ENCODE measurements around the gene MUC3A. TPM values are rescaled to one million over a fixed set of nuclear protein-coding genes. Genes with fewer than 3 reads are reported as not detected.

The MUC3A gene
- total RNA-seq, 1 donor from 2014 or later = not detected

DNA sequence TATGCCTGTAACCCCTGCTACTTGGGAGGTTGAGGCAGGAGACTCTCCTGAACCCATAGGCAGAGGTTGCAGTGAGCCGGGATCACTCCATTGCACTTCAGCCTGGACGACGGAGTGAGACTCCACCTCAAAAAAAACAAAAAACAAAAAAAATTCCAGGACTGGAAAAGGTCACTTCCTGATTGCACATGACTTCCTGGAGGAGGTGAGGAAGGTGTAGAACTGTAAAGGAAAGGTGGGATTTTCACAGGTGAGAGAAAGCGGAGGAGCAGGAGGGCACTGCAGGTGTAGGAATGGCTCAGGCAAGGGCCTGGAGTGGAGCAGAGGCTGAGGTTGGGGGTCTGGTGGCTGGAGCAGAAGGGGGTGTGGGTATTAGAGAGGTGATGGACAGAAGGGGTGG lies 3.2 kb upstream of the MUC3A start:
- no peak for DNase-seq

- no peak for DNase-seq
These were observed 2.5 kb upstream of the MUC3A start for GRCh38 chr7:100946766-100947365.

DNA sequence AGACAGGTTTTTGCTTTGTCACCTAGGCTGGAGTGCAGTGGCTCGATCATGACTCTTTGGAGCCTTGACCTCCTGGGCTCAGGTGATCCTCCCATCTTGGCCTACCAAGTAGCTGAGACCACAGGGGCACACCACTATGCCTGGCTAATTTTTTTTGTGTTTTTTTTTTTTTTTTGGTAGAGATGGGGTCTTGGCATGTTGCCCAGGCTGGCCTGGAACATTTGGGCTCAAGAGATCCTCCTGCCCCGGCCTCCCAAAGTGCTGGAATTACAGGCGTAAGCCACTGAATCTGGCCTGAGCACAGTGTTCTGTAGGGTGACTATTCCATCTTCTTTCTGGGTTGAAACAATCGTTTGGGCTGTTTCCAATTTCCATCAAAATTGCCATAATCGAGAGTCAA lies 1.5 kb upstream of the MUC3A start:
- DNase-seq = no peak

DNA sequence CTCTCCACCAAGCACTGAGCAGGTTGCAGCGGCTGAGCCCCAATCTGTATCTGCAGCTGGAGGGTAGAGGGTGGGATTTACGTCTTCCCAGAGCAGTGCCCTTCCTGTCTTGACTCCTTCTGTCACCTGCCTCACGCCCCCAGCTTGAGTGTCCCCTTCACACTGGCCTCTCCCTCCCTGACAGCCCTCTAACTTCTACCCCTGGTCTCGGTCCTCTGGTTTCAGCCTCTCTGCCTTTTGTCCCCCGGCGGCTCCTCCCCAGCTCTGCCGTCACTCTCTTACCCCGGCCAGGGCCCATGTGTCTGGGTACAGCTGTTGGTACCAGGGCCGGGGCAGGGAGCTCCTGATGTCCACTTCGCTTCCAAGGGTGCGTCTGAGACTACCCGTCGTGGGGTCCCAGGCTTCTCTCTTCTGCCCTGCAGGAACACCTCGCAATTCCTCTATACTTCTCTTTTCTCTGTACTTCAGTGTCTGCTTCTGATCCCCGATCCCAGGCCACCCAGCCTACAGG lies 654 bp downstream of the MUC3A start:
- DNase-seq = no peak

DNA sequence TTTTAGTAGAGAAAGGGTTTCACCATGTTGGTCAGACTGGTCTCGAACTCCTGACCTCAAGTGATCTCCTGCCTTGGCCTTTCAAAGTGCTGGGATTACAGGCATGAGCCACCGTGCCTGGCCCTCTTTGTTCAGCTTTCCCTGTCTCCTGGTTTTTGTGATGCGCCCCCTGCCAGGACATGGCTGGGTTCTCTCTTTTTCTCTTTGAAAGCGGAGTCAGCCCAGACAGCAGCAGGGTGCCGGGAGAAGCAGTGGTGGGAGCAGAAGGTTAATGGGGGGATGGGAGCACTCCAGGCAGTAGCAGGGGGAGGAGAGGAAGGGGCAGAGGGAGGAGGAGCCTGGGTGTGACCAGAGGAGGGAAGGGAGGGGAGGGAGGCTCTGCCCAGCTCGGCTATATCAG lies 1.8 kb downstream of the MUC3A start:
- DNase-seq = no peak

DNA sequence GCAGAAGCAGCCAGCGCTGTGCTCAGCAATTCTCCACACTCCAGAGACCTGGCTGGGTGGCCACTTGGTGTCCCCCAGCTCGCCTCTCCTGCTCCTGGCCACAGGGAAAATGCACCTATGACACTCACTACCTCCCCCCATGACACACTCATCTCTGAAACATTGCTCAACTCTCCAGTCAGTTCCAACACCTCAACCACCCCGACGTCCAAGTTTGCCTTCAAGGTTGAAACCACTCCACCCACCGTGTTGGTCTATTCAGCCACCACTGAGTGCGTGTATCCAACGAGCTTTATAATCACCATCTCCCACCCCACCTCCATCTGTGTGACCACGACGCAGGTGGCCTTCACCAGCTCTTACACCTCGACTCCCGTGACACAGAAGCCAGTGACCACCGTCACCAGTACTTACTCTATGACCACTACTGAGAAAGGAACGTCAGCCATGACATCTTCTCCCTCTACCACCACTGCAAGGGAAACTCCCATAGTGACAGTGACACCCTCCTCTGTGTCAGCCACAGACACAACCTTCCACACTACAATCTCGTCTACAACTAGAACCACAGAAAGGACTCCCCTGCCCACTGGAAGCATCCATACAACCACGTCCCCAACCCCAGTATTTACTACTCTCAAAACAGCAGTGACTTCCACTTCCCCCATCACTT lies 2.7 kb downstream of the MUC3A start:
- no peak for DNase-seq

GRCh38 chr7:100952641-100953040 lies 3.3 kb downstream of the MUC3A start:
- no peak for DNase-seq

DNA sequence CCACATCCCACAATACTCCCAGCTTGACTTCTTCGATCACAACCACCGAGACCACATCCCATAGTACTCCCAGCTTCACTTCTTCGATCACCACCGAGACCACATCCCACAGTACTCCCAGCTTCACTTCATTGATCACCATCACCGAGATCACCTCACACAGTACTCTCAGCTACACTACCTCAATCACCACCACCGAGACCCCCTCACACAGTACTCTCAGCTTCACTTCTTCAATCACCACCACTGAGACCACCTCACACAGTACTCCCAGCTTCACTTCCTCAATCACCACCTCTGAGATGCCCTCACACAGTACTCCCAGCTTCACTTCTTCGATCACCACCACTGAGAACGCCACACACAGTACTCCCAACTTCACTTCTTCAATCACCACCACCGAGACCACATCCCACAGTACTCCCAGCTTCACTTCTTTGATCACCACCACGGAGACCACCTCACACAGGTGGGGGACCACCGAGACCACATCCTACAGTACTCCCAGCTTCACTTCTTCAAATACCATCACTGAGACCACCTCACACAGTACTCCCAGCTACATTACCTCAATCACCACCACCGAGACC lies 8.6 kb downstream of the MUC3A start:
- DNase-seq = no peak

GRCh38 chr7:100959894-100960293 lies 10.6 kb downstream of the MUC3A start:
- no peak for DNase-seq

GRCh38 chr7:100962537-100962936 lies 13.2 kb downstream of the MUC3A start:
- no peak for DNase-seq

- no peak for DNase-seq
These were observed 14.1 kb downstream of the MUC3A start for GRCh38 chr7:100963386-100963785.

DNA sequence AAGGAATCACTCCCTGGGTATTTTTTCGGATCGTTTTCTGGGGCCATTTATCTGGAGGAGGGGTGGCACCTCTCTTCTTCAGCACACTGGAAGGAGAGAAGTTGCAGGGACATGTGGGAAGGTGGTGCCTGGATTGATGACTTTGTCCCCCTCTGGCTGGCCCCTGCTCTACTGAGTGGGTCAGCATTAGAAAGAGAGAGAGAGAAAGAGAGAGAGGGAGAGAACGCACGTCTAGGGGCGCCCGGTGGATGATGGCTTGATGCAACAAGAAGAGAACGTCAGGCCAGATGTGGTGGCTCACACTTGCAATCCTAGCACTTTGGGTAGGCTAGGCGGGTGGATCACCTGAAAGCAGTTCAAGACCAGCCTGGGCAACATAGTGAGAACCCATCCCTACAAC lies 14.5 kb downstream of the MUC3A start:
- DNase-seq = no peak

DNA sequence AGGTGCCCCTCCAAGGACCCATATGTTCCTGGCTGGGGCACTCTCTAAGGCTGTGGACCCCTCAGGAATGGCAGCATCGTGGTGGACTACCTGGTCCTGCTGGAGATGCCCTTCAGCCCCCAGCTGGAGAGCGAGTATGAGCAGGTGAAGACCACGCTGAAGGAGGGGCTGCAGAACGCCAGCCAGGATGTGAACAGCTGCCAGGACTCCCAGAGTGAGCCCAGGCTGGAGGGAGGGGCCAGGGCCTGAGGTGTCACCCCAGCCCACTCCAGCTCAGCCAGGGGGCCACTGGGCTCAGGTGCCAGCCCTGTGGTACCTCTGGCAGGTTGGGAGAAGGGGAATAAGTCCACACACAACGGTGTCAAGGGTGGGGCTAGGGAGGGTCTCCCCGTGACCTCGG lies 15.3 kb downstream of the MUC3A start:
- no peak for DNase-seq

GRCh38 chr7:100965045-100965722 lies 15.8 kb downstream of the MUC3A start:
- no peak for DNase-seq

DNA sequence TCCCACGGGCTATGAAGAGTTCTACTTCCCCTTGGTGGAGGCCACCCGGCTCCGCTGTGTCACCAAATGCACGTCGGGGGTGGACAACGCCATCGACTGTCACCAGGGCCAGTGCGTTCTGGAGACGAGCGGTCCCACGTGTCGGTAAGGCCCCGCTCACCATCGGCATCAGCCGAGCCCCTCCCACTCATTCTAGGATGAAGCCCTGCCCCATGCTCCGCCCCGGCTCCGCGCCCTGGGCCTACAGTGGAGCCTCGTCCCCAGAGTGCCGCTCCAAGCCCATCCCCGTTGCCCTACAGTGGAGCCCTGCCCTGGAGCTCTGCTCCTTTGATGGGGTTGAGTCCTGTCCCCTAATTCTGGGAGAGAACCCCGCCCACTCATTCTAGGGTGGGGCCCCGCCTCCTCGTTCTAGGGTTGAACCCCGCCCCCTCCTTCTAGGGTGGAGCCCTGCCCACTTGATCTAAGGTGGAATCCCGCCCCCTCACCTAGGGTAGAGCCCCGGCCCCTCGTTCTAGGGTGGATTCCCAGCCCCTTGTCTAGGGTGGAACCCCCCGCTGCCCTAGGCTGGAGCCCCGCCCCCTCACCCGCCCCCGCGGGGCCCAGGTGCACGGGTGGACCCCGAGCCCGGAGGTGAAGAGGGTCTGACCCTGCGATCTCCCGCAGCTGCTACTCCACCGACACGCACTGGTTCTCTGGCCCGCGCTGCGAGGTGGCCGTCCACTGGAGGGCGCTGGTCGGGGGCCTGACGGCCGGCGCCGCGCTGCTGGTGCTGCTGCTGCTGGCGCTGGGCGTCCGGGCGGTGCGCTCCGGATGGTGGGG lies 16.6 kb downstream of the MUC3A start:
- DNase-seq = peak; percentile 65

DNA sequence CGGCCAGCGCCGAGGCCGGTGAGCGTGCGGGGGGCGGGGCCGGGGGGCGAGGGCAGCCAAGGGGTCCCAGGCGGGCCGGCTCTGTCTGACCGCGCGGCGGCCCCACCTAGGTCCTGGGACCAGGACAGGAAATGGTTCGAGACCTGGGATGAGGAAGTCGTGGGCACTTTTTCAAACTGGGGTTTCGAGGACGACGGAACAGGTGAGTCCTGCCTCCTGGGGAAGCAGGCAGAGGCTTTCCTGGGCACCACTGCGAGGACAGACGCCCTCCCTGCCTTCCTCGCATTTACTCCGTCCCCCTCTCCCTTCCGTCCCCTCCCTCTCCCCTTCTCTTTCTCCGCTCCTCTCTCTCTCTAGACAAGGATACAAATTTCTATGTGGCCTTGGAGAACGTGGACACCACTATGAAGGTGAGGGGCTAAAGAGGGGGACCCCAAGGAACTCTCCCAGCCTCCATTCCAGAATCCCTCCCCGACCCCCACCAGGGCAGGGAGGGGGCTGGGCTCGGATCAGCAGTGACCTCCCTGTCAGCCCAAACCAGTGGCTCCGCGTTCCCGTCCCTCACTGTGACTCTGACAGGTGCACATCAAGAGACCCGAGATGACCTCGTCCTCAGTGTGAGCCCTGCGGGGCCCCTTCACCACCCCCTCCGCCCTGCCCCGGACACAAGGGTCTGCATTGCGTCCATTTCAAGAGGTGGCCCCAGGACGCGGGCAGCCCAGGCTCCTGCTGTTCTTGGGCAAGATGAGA lies 17.4 kb downstream of the MUC3A start:
- no peak for DNase-seq

DNA sequence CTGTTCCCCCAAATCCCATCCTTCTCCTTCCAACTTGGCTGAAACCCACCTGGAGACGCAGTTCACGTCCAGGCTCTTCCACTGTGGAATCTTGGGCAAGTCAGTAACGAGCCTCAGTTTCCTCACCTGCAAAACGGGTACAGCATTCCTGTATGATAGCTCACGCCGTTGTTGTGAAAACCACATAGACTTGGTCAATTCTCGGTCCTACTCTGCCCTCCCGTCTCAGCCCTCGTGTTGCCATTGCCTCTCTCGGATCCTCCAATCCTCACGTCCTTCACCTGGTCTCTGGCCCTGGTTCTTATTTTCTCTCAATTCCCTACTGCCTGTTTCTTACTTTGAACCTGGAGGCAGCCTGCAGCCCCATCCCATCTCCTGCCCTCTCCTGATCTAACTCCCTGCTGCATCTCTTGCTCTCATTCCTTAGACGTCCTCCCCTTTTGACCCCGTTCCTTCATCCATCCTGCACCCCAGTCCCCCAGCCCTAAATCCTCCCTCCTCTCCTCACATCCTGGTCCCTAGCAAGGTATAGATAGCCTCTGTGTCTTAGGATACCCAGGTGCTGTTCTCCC lies 18.0 kb downstream of the MUC3A start:
- no peak for DNase-seq

GRCh38 chr7:100968031-100968430 lies 18.7 kb downstream of the MUC3A start:
- DNase-seq = peak; percentile 44

DNA sequence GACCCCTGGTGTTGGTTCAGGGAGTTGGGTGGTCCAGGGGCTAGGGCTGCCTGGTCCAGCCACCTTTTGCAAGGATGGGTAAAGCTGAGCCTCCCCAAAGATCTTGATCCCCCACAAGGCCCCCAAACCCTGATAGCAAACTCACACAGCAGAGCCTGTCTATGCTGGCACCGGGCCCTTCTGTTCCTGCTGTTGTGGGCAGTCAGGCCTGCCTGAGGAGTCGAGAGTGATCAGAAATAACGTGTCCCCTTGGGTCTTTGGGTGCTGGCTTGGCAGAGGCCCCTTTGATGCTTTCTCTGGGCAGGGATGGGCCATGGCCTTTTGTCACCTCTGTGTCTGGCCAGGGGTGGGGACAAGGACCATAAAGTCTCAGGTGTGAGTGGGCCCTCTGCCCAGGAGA lies 19.3 kb downstream of the MUC3A start:
- DNase-seq = no peak

- DNase-seq = no peak
These were observed 19.8 kb downstream of the MUC3A start, which contains the start of gene MUC12 for GRCh38 chr7:100969066-100969615. MUC12 (plus strand) TSS chr7:100969565; CDS start chr7:100969623, 58 bp downstream.
